OCI-LY7 (cell line): Measurements from ENCODE around the gene MRPL20.

Experiments
- CTCF ChIP-seq: fragments of 200-600 bp; sonication (generic); conservative IDR thresholded peaks from 2 replicates; pipeline ENCODE4 v1.5.1; 2014; ENCODE audit warnings: mild to moderate bottlenecking, antibody characterized with exemption, low read length, moderate library complexity, mixed read lengths
- EZH2phosphoT487 ChIP-seq: fragments of 200-600 bp; sonication (generic); IDR thresholded peaks from 2 replicates; pipeline ENCODE4 v1.6.1; 2018; ENCODE audit warnings: low read depth, borderline replicate concordance, mild to moderate bottlenecking, mixed run types, antibody characterized with exemption, low read length, moderate library complexity, mixed read lengths

GRCh38 chr1:1424707-1425106 lies 17.6 kb upstream of the MRPL20 start:
- TF ChIP-seq CTCF (no peak), EZH2phosphoT487 (no peak)
